Parathyroid adenoma (tissue), 2 donors: ENCODE measurements around the gene SLC25A15.
A peak's percentile ranks its signal among the peaks of the same experiment; 100 is the strongest.

ENCODE experiments used
- H2AFZ ChIP-seq: fragments of 300-600 bp; sonication (generic); one replicate; pipeline ENCODE4 v1.7.0; 2017; ENCODE audit warnings: antibody characterized with exemption, mild to moderate bottlenecking
- H3K27ac ChIP-seq: fragments of 300-600 bp; sonication (generic); one replicate; pipeline ENCODE4 v1.7.0; 2017
- H3K27me3 ChIP-seq: fragments of 300-600 bp; sonication (generic); one replicate; pipeline ENCODE4 v1.7.0; 2017; ENCODE audit warnings: low read length; ENCODE audit not compliant: control insufficient read depth, insufficient read depth
- H3K36me3 ChIP-seq: fragments of 300-600 bp; sonication (generic); one replicate; pipeline ENCODE4 v1.7.0; 2017; ENCODE audit warnings: low read length; ENCODE audit not compliant: control insufficient read depth, insufficient read depth
- H3K4me1 ChIP-seq: fragments of 300-600 bp; sonication (generic); one replicate; pipeline ENCODE4 v1.7.0; 2017; ENCODE audit warnings: control low read depth
- H3K4me2 ChIP-seq: fragments of 300-600 bp; sonication (generic); one replicate; pipeline ENCODE4 v1.7.0; 2017; ENCODE audit warnings: low read length
- H3K4me3 ChIP-seq: fragments of 300-600 bp; sonication (generic); one replicate; pipeline ENCODE4 v1.7.0; 2017; ENCODE audit warnings: low read depth, low read length
- H3K79me2 ChIP-seq: fragments of 300-600 bp; sonication (generic); one replicate; pipeline ENCODE4 v1.7.0; 2017; ENCODE audit warnings: control low read depth
- H3K9ac ChIP-seq: fragments of 300-600 bp; sonication (generic); one replicate; pipeline ENCODE4 v1.7.0; 2017; ENCODE audit warnings: mild to moderate bottlenecking
- H3K9me3 ChIP-seq: fragments of 300-600 bp; sonication (generic); one replicate; pipeline ENCODE4 v1.7.0; 2017; ENCODE audit warnings: low read length; ENCODE audit not compliant: control insufficient read depth
- TF ChIP-seq, protein P1 (sequence below): fragments of 300-600 bp; sonication (generic); IDR thresholded peaks from one replicate; pipeline ENCODE4 v1.7.0; 2017; ENCODE audit warnings: antibody characterized with exemption, mild to moderate bottlenecking
- donor health status: primary hyperparathyroidism.

The SLC25A15 gene

DNA sequence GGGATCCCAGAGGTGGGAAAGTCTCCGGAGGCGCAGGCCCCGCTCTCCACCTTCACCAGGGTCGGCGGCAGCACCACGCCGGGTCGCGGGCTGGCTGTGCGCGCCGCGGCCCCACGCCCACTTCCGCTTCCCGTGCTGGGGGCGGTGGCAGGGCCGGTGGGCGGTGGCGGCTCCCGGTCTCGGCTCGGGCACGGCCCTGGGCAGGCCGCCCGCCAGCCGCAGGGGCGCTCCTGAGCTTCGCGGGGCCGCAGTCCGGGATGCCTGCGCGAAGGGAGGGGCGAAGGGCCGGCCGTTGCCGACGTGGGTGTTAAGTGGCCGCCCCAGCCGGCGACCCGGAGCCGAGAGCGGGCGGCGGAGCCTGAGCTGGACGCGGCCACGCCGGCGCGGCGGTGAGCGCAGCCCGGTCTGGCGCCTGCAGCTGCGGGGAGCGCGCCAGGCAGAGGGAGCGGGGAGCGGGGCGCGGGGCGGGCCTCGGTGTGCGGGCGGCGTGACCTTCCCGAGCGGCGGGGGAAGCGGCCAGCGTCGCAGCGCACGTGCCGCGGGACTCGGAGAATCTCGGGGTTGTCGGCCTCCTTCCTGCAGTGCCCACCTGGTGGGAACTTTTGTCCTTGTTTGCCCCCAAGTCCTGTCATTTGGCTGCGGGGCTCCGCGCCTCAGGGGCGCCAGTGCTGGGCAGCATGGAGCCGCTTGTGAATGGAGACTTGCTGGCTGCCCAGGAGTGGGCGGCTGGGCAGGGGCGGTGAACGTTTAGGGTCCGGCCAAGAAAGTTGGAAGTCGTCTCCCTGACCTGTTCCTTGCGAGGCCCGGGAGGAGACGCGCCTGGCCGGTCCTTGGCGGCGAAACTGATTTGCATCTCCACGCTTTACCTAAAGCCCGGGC is at the start of gene SLC25A15:
Gene SLC25A15, plus strand, starts transcription at position 337 of the 879 bp plus-strand sequence. CDS start 3,616 bp downstream, outside the sequence.
- no peak within 1 kb of the TSS for H3K9ac ChIP-seq
- H3K4me1 ChIP-seq: no peaks in the 10 kb centered on the region
- no peaks in the 10 kb centered on the region for H3K9me3 ChIP-seq
- TF ChIP-seq, protein P1, sequence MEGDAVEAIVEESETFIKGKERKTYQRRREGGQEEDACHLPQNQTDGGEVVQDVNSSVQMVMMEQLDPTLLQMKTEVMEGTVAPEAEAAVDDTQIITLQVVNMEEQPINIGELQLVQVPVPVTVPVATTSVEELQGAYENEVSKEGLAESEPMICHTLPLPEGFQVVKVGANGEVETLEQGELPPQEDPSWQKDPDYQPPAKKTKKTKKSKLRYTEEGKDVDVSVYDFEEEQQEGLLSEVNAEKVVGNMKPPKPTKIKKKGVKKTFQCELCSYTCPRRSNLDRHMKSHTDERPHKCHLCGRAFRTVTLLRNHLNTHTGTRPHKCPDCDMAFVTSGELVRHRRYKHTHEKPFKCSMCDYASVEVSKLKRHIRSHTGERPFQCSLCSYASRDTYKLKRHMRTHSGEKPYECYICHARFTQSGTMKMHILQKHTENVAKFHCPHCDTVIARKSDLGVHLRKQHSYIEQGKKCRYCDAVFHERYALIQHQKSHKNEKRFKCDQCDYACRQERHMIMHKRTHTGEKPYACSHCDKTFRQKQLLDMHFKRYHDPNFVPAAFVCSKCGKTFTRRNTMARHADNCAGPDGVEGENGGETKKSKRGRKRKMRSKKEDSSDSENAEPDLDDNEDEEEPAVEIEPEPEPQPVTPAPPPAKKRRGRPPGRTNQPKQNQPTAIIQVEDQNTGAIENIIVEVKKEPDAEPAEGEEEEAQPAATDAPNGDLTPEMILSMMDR: peak; percentile 14
- H3K27ac ChIP-seq: peak within 1 kb of the TSS; percentile 73
- H3K4me3 ChIP-seq: peak within 1 kb of the TSS; percentile 62
- no peaks in the 10 kb centered on the region for H3K27me3 ChIP-seq
- H2AFZ ChIP-seq: peak within 1 kb of the TSS; percentile 94
- peak within 1 kb of the TSS; percentile 75 for H3K4me2 ChIP-seq
- no peaks in the 10 kb centered on the region for H3K36me3 ChIP-seq
- no peaks in the 10 kb centered on the region for H3K79me2 ChIP-seq

DNA sequence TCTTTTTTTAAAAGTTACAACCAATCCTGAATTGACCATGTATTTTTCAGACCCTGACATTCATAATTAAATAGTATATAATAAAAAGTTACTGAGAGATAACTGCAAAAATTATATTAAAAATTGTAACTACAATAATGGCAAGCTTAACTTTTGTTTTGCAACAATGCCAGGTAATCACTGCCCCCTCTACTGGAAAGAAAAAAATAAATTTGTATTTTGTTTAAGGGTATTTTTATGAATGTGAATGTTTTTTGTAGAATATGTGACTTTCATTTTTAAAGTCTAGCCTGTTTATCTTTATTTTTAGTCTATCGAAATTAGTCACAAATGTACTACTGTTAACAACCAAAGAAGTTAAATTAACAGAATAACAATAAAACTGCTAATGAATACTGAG is 40.1 kb upstream of the SLC25A15 start:
- TF ChIP-seq, protein P1: no peak
- no peaks in the 10 kb centered on the region for H3K27me3 ChIP-seq
- H2AFZ ChIP-seq: no peak overlapping the region
- no peak overlapping the region for H3K9ac ChIP-seq
- H3K4me3 ChIP-seq: no peak overlapping the region
- no peak overlapping the region for H3K4me2 ChIP-seq
- H3K36me3 ChIP-seq: no peaks in the 10 kb centered on the region
- no peaks in the 10 kb centered on the region for H3K79me2 ChIP-seq
- H3K9me3 ChIP-seq: no peaks in the 10 kb centered on the region
- no peaks in the 10 kb centered on the region for H3K4me1 ChIP-seq
- no peak overlapping the region for H3K27ac ChIP-seq

DNA sequence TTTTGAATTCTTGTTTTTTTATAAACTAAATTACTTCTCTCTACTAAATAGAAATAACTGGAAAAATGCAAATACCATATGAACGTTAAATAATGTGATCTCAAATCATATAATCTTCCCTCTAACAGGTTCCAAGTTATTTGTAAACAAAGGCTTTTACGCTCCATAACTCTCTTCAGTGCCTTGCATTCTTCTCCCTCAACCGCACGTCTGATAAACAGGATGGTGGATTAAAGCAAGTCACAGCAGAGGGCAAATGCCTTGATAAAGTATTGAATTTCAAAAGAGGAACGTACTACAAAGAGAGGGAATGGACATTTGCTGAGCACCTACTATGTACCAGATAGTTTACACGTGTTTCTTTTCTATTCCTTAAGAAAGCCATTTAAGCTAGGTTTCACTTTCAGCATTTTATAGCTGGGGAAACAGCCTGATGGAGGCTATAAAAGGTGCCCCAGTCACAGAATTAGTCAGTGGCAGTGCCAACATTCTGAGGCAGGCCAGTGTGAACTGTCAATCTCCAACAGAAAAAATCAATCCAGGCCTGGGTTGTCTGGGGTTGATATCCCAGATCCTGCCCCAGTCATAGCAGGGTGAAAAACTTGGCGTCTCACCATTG is 34.2 kb upstream of the SLC25A15 start:
- Histone ChIP-seq H3K9ac (no peak overlapping the region), H3K27ac (no peak overlapping the region), H3K4me1 (no peaks in the 10 kb centered on the region), H3K4me2 (no peak overlapping the region), H3K27me3 (no peaks in the 10 kb centered on the region), H3K36me3 (no peaks in the 10 kb centered on the region), H3K4me3 (no peak overlapping the region), H3K9me3 (no peaks in the 10 kb centered on the region), H2AFZ (no peak overlapping the region), H3K79me2 (no peaks in the 10 kb centered on the region)
- TF ChIP-seq, protein P1: no peak

DNA sequence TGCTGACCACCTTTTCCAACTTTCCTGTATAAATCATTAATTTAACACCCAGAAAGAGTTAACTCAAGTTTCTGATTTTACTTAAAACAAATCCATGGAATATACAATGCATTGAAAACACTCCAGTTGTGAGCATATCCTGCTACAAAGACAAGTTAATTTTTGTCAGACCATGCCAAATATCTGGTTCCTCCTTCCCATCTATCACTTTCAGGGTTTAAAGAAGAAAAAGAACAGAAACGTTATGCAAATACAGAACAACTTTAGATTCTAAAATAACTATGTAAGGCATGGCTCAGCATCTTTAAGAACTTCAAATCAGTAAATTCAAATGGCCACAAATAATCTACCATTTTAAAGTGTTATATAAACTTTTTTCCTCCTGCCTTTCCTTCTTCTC is 33.4 kb upstream of the SLC25A15 start:
- Histone ChIP-seq H2AFZ (no peak overlapping the region), H3K27me3 (no peaks in the 10 kb centered on the region), H3K36me3 (no peaks in the 10 kb centered on the region), H3K9ac (no peak overlapping the region), H3K4me3 (no peak overlapping the region), H3K27ac (no peak overlapping the region), H3K79me2 (no peaks in the 10 kb centered on the region), H3K4me1 (no peaks in the 10 kb centered on the region), H3K4me2 (no peak overlapping the region), H3K9me3 (no peaks in the 10 kb centered on the region)
- TF ChIP-seq, protein P1: no peak
